Osteocyte (in vitro differentiated cells): Measurements from ENCODE around the gene AMZ1. TPM values are rescaled to one million over a fixed set of nuclear protein-coding genes. Genes with fewer than 3 reads are reported as not detected.
"Not testable (repeated sequence)": the region's sequence is repeated elsewhere in the genome, so short reads cannot be mapped to it uniquely, and the experiment has no call there.

Source experiments
- DNase-seq: peaks from one replicate; pipeline ENCODE4 v3.0.0; 2021; ENCODE audit warnings: mixed read lengths; ENCODE audit not compliant: unreplicated experiment; ENCODE audit errors: extremely low spot score
- H3K27ac Mint-ChIP-seq: one replicate; pipeline ENCODE4 v1.8.0; 2021; ENCODE audit warnings: mild to moderate bottlenecking, mixed read lengths; ENCODE audit not compliant: unreplicated experiment
- H3K27me3 Mint-ChIP-seq: one replicate; pipeline ENCODE4 v1.8.0; 2021; ENCODE audit warnings: mixed read lengths; ENCODE audit not compliant: unreplicated experiment
- H3K36me3 Mint-ChIP-seq: one replicate; pipeline ENCODE4 v1.8.0; 2021; ENCODE audit warnings: mixed read lengths; ENCODE audit not compliant: unreplicated experiment
- H3K4me1 Mint-ChIP-seq: one replicate; pipeline ENCODE4 v1.8.0; 2021; ENCODE audit warnings: mixed read lengths; ENCODE audit not compliant: unreplicated experiment
- H3K4me3 Mint-ChIP-seq: one replicate; pipeline ENCODE4 v1.8.0; 2021; ENCODE audit warnings: mild to moderate bottlenecking, moderate library complexity, mixed read lengths; ENCODE audit not compliant: unreplicated experiment
- H3K9me3 Mint-ChIP-seq: one replicate; pipeline ENCODE4 v1.8.0; 2021; ENCODE audit warnings: mixed read lengths; ENCODE audit not compliant: unreplicated experiment
- total RNA-seq: library from RNA; stranded (reverse); gene quantifications from 2 replicates; pipeline ENCODE4 v1.2.1, GENCODE V29; 2021
- TF ChIP-seq, protein P1 (sequence below): fragments of 200-600 bp; sonication (generic); IDR thresholded peaks from 2 replicates; pipeline ENCODE4 v1.5.0; 2021; ENCODE audit warnings: antibody characterized with exemption, mild to moderate bottlenecking, moderate library complexity

The AMZ1 gene
- total RNA-seq, 1 donor from 2014 or later = 5.8 TPM

- H3K27ac Mint-ChIP-seq = peak overlapping the region; percentile 85
- no peaks in the 10 kb centered on the region for H3K27me3 Mint-ChIP-seq
- H3K4me3 Mint-ChIP-seq = no peak overlapping the region
- peaks cover 33% of the 10 kb centered on the region for H3K4me1 Mint-ChIP-seq
- no peak for DNase-seq
- TF ChIP-seq, protein P1, sequence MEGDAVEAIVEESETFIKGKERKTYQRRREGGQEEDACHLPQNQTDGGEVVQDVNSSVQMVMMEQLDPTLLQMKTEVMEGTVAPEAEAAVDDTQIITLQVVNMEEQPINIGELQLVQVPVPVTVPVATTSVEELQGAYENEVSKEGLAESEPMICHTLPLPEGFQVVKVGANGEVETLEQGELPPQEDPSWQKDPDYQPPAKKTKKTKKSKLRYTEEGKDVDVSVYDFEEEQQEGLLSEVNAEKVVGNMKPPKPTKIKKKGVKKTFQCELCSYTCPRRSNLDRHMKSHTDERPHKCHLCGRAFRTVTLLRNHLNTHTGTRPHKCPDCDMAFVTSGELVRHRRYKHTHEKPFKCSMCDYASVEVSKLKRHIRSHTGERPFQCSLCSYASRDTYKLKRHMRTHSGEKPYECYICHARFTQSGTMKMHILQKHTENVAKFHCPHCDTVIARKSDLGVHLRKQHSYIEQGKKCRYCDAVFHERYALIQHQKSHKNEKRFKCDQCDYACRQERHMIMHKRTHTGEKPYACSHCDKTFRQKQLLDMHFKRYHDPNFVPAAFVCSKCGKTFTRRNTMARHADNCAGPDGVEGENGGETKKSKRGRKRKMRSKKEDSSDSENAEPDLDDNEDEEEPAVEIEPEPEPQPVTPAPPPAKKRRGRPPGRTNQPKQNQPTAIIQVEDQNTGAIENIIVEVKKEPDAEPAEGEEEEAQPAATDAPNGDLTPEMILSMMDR = no peak
- no peaks in the 10 kb centered on the region for H3K9me3 Mint-ChIP-seq
- no peaks in the 10 kb centered on the region for H3K36me3 Mint-ChIP-seq
Measured at GRCh38 chr7:2691011-2691707, 3.2 kb downstream of the AMZ1 start.

- not testable (repeated sequence) for H3K4me3 Mint-ChIP-seq, DNase-seq, H3K36me3 Mint-ChIP-seq, H3K9me3 Mint-ChIP-seq, H3K27me3 Mint-ChIP-seq
- Mint-ChIP-seq H3K4me1 (peaks cover 33% of the 10 kb centered on the region), H3K27ac (peak overlapping the region; percentile 2)
Measured at GRCh38 chr7:2691932-2692439, 4.0 kb downstream of the AMZ1 start.

GRCh38 chr7:2692543-2692942 lies 4.5 kb downstream of the AMZ1 start:
- H3K27ac Mint-ChIP-seq = no peak overlapping the region

DNA sequence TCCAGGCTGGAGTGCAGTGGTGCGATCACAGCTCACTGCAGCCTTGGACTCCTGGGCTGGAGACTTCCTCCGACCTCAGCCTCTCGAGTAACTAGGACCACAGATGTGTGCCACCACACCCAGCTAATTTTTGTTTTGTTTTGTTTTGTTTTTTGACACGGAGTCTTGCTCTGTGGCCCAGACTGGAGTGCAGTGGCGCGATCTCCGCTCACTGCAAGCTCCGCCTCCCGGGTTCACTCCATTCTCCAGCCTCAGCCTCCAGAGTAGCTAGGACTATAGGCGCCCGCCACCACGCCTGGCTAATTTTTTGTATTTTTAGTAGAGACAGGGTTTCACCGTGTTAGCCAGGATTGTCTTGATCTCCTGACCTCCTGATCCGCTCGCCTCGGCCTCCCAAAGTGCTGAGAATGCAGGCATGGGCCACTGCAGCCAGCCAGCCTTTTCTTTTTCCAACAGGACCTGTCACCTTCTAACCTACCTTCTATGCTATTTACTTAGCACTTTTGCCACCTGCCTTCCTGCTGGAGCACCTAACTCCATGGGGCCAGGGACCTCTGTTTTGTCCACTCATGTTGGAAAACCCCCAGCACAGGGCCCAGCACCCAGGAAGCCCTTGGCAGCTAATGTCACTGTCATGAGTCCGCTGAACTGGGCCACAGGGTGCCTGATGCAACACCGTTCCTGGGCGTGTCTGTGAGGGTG lies 5.6 kb downstream of the AMZ1 start:
- peaks cover 24% of the 10 kb centered on the region for H3K4me1 Mint-ChIP-seq
- not testable (repeated sequence) for H3K36me3 Mint-ChIP-seq, DNase-seq, H3K27me3 Mint-ChIP-seq, H3K27ac Mint-ChIP-seq, H3K4me3 Mint-ChIP-seq, H3K9me3 Mint-ChIP-seq

More at GRCh38 chr7:2692543-2692942, 4.5 kb downstream of the AMZ1 start:
- Mint-ChIP-seq H3K9me3 (no peaks in the 10 kb centered on the region), H3K4me1 (peaks cover 27% of the 10 kb centered on the region), H3K27me3 (no peaks in the 10 kb centered on the region), H3K36me3 (no peaks in the 10 kb centered on the region), H3K4me3 (no peak overlapping the region)
- TF ChIP-seq, protein P1 = no peak
- DNase-seq = no peak

DNA sequence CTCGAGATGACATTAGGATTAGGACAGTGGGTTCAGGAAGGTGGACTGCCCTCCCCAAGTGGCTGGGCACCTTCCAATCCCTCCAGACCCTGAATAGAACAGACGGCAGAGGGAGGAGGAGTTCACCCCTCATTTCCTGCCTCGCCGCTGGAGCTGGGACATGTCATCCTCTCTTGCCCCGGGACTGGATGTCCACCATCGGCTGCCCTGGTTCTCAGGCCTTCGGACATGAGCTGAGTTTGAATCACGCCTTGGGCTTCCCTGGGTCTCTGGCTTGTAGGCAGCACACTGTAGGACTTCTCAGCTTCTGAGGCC lies 6.1 kb downstream of the AMZ1 start:
- DNase-seq, H3K27me3 Mint-ChIP-seq, H3K27ac Mint-ChIP-seq, H3K9me3 Mint-ChIP-seq, H3K4me3 Mint-ChIP-seq, H3K36me3 Mint-ChIP-seq: not testable (repeated sequence)
- H3K4me1 Mint-ChIP-seq = peaks cover 19% of the 10 kb centered on the region

DNA sequence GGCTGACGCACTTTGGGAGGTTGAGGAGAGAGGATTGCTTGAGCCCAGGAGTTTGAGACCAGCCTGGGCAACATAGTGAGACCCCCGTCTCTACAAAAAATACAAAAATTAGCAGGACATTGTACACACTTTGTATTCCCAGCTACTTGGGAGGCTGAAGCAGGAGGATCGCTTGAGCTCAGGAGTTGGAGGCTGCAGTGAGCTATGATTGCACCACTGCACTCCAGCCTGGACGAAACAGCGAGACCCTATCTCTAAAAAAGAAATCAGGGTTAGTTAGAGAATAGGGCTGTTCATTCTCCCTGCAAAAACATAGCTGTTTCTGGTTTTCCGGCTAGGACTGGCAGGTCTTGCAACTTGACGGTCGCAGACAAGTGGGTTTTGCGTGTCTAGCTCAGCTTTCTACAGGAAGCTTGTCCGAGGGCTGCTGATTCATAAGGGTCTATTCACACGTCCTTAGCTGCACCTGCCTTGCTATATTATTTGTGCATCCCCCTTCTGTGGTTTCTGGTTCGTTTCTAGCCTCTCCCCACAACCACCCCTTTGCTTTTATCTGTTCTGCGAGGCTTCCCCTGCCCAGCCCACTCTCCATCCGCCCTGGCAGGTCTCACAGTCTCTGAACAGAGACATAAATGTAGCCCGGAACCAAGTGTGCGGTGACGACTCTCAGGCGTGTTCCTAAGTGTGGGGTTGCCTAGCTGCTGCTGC lies 10.7 kb downstream of the AMZ1 start:
- TF ChIP-seq, protein P1 = no peak
- H3K27me3 Mint-ChIP-seq = no peaks in the 10 kb centered on the region

More for the DNA sequence above, 10.7 kb downstream of the AMZ1 start:
- Mint-ChIP-seq H3K4me1 (peaks cover under 1% of the 10 kb centered on the region), H3K27ac (no peak overlapping the region), H3K9me3 (no peaks in the 10 kb centered on the region), H3K36me3 (no peaks in the 10 kb centered on the region), H3K4me3 (no peak overlapping the region)
- no peak for DNase-seq
